Neural progenitor cell (in vitro differentiated cells): ENCODE measurements around the gene DDX31.

Source experiments
- CTCF ChIP-seq: fragments of 200-600 bp; sonication (generic); IDR thresholded peaks from 2 replicates; pipeline ENCODE4 v1.5.1; 2017; ENCODE audit warnings: antibody characterized with exemption, mild to moderate bottlenecking
- EZH2 ChIP-seq: fragments of 200-600 bp; sonication (generic); IDR thresholded peaks from 2 replicates; pipeline ENCODE4 v1.6.1; 2017; ENCODE audit warnings: antibody characterized with exemption, mild to moderate bottlenecking, moderate library complexity
- EZH2phosphoT487 ChIP-seq: fragments of 200-600 bp; sonication (generic); IDR thresholded peaks from 2 replicates; pipeline ENCODE4 v1.6.1; 2017; ENCODE audit warnings: antibody characterized with exemption

- TF ChIP-seq EZH2 (no peak), CTCF (no peak), EZH2phosphoT487 (no peak)
These were observed 114.3 kb downstream of the DDX31 start for GRCh38 chr9:132555528-132555927.
